ENCODE data around the gene RPP25. TPM values are rescaled to one million over a fixed set of nuclear protein-coding genes. Genes with fewer than 3 reads are reported as not detected.
"Not testable (repeated sequence)": the region's sequence is repeated elsewhere in the genome, so short reads cannot be mapped to it uniquely, and the experiment has no call there.

Gene RPP25
- total RNA-seq, 1 donor from 2014 or later = 4.3 TPM

- DNase-seq = no peak
- ChIA-PET POLR2A (no interaction called here), CTCF (interaction anchor here (0.7 to 1.4 kb wide), 2 partner anchors 57 to 299 kb away, joined by 3 read pairs; no protein-coding TSS in a partner anchor)
- Mint-ChIP-seq H3K36me3 (ENCODE audit: low read depth) (peaks cover 31% of the 10 kb centered on the region), H3K4me1 (peaks cover 41% of the 10 kb centered on the region), H3K27ac (no peak overlapping the region), H3K9me3 (no peaks in the 10 kb centered on the region), H3K27me3 (no peaks in the 10 kb centered on the region), H3K4me3 (no peak overlapping the region)
- ATAC-seq (ENCODE audit: low read depth) = no peak
- intact Hi-C loops (cut with micrococcal nuclease) = no loop called here
- TF ChIP-seq CTCF (IDR thresholded peaks at IDR 0.05) = no peak
These were observed 23.0 kb downstream of the RPP25 start for GRCh38 chr15:74933573-74933972.

DNA sequence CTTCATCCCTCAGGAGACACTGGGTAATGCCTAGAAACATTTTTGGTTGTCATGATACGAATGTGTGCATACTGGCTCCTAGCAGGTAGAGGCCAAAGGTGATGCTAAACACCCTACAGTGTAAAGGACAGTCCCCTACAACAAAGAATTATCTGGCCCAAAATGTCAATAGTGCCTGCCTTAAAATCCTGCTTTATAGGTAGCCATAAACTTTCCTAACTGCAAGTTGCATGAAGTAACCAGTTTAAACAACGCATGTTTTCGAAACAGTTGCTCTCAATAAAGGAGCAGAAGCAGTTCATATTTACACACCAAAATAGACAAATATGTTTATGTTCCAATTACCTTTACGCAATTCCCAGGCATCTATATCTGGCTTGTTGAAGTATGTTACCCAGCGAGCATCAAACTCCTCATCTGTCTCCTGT, 27.8 kb downstream of the RPP25 start:
- Mint-ChIP-seq H3K4me3 (no peak overlapping the region), H3K4me1 (peaks cover 13% of the 10 kb centered on the region), H3K27ac (no peak overlapping the region), H3K9me3 (no peaks in the 10 kb centered on the region), H3K27me3 (no peaks in the 10 kb centered on the region), H3K36me3 (ENCODE audit: low read depth) (peaks cover 51% of the 10 kb centered on the region)
- TF ChIP-seq CTCF (IDR thresholded peaks at IDR 0.05) = no peak
- ChIA-PET CTCF (no interaction called here), POLR2A (no interaction called here)
- intact Hi-C loops (cut with micrococcal nuclease) = no loop called here
- ATAC-seq (ENCODE audit: low read depth) (no peak), DNase-seq (no peak)

- no peaks in the 10 kb centered on the region for H3K27me3 Mint-ChIP-seq
- DNase-seq (no peak), ATAC-seq (ENCODE audit: low read depth) (no peak)
- intact Hi-C loops (cut with micrococcal nuclease) = loop anchor here (5.0 kb wide), 1 partner anchor 997 kb away; the partner anchor contains the start of gene LOXL1
- CTCF ChIA-PET = no interaction called here
- POLR2A ChIA-PET = no interaction called here
- H3K27ac Mint-ChIP-seq = no peak overlapping the region
- TF ChIP-seq CTCF (IDR thresholded peaks at IDR 0.05) = no peak
- peaks cover 71% of the 10 kb centered on the region for H3K36me3 Mint-ChIP-seq (ENCODE audit: low read depth)
- no peak overlapping the region for H3K4me3 Mint-ChIP-seq
- no peaks in the 10 kb centered on the region for H3K4me1 Mint-ChIP-seq
- no peaks in the 10 kb centered on the region for H3K9me3 Mint-ChIP-seq
These were observed 32.0 kb downstream of the RPP25 start for GRCh38 chr15:74924525-74924924.

- Mint-ChIP-seq H3K9me3 (no peaks in the 10 kb centered on the region), H3K27me3 (no peaks in the 10 kb centered on the region), H3K4me1 (no peaks in the 10 kb centered on the region), H3K36me3 (ENCODE audit: low read depth) (peaks cover 66% of the 10 kb centered on the region), H3K4me3 (no peak overlapping the region), H3K27ac (no peak overlapping the region)
- ChIA-PET CTCF (no interaction called here), POLR2A (interaction anchor here (0.5 kb wide), 1 partner anchor 27 kb away, joined by 5 read pairs; no protein-coding TSS in a partner anchor)
- intact Hi-C loops (cut with micrococcal nuclease) = loop anchor here (5.0 kb wide), 1 partner anchor 993 kb away; the partner anchor contains the start of gene LOXL1
- ATAC-seq (ENCODE audit: low read depth) (no peak), DNase-seq (no peak)
- TF ChIP-seq CTCF (IDR thresholded peaks at IDR 0.05) = no peak
These were observed 36.1 kb downstream of the RPP25 start for GRCh38 chr15:74920456-74920855.

DNA sequence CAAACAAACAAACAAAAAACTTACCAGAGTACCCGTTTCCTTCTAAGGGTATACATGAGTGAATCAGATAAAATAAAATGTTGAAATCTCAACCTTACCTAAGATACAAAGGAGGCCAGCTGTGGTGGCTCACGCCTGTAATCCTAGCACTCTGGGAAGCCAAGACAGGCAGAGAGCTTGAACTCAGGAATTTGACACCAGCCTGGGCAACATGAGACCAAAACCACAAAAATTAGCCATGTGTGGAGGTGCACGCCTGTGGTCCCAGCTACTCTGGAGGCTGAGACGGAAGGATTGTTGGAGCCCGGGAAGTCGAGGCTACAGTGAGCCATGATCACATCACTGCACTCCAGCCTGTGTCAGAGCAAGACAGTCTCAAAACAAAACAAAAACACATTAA, 38.9 kb downstream of the RPP25 start:
- Mint-ChIP-seq H3K27me3 (no peaks in the 10 kb centered on the region), H3K27ac (no peak overlapping the region), H3K4me1 (no peaks in the 10 kb centered on the region), H3K9me3 (no peaks in the 10 kb centered on the region), H3K36me3 (ENCODE audit: low read depth) (peaks cover 70% of the 10 kb centered on the region), H3K4me3 (no peak overlapping the region)
- CTCF ChIA-PET = no interaction called here
- intact Hi-C loops (cut with micrococcal nuclease) = no loop called here
- POLR2A ChIA-PET = interaction anchor here (0.6 kb wide), 1 partner anchor 695 kb away, joined by 3 read pairs; no protein-coding TSS in a partner anchor
- DNase-seq (no peak), ATAC-seq (ENCODE audit: low read depth) (no peak)
- TF ChIP-seq CTCF (IDR thresholded peaks at IDR 0.05) = no peak

- H3K9me3 Mint-ChIP-seq; ATAC-seq (ENCODE audit: low read depth); H3K27me3 Mint-ChIP-seq; intact Hi-C loops (cut with micrococcal nuclease); CTCF ChIA-PET; H3K27ac Mint-ChIP-seq; H3K4me1 Mint-ChIP-seq; POLR2A ChIA-PET; H3K4me3 Mint-ChIP-seq; DNase-seq: not testable (repeated sequence)
- peaks cover 43% of the 10 kb centered on the region for H3K36me3 Mint-ChIP-seq (ENCODE audit: low read depth)
These were observed 42.8 kb downstream of the RPP25 start for GRCh38 chr15:74913799-74914198.
